AG10803 (cell line): Measurements from ENCODE around the gene ZEB1.
"Not testable (repeated sequence)": the region's sequence is repeated elsewhere in the genome, so short reads cannot be mapped to it uniquely, and the experiment has no call there.

Source experiments
- DNase-seq: peaks from one replicate; pipeline ENCODE4 v3.0.0; 2010; ENCODE audit warnings: low read depth
- H3K4me3 ChIP-seq: 2 replicates; pipeline ENCODE4 v1.5.1; 2011; ENCODE audit warnings: mild to moderate bottlenecking, low read length, control low read depth
- TF ChIP-seq, protein P1 (sequence below): conservative IDR thresholded peaks from 2 replicates; pipeline ENCODE4 v1.5.1; 2011; ENCODE audit warnings: mild to moderate bottlenecking, low read length, control low read depth, inconsistent platforms

Gene ZEB1

DNA sequence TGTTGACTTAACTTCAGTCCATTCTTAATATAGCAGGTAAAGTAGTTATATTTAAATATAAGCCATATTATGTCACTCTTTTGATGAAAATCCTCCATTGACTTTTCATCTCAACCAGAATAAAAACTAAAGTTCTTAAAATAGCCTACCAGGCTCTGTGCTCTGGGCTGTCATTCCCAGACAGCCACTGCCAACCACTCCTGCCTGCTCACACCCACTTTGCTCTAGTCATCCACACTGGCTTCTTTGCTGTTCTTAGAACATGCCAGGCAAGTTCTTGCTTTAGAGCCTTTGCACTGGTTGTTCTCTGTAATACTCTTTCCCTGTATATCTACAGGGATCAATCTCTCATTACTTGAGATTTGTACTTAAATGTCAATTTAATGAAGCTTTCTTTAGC lies 80.6 kb downstream of the ZEB1 start:
- peak; percentile 27 for DNase-seq
- H3K4me3 ChIP-seq, result no peak overlapping the region

DNA sequence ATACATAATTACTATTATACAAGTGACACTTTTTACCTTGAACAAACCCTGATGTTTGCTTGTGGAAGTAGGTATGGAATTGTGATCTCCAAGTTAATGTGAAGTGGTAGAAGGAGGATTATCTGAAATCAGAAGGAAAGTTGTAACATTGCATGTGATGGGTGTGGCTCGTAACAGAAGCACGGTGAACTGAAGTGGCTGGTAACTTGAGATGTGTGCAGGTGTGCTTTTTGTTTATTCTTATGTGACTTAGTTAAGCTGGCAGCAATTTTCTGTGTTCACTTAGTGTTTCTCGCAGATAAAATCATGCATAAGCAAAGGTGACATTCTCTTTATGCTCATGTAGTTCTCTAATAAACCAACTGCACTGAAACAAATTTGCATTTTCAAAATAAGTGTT lies 82.3 kb downstream of the ZEB1 start:
- H3K4me3 ChIP-seq, result no peak overlapping the region
- TF ChIP-seq, protein P1, sequence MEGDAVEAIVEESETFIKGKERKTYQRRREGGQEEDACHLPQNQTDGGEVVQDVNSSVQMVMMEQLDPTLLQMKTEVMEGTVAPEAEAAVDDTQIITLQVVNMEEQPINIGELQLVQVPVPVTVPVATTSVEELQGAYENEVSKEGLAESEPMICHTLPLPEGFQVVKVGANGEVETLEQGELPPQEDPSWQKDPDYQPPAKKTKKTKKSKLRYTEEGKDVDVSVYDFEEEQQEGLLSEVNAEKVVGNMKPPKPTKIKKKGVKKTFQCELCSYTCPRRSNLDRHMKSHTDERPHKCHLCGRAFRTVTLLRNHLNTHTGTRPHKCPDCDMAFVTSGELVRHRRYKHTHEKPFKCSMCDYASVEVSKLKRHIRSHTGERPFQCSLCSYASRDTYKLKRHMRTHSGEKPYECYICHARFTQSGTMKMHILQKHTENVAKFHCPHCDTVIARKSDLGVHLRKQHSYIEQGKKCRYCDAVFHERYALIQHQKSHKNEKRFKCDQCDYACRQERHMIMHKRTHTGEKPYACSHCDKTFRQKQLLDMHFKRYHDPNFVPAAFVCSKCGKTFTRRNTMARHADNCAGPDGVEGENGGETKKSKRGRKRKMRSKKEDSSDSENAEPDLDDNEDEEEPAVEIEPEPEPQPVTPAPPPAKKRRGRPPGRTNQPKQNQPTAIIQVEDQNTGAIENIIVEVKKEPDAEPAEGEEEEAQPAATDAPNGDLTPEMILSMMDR, result no peak
- DNase-seq, result no peak

More for the DNA sequence above, 80.6 kb downstream of the ZEB1 start:
- TF ChIP-seq, protein P1, result no peak

DNA sequence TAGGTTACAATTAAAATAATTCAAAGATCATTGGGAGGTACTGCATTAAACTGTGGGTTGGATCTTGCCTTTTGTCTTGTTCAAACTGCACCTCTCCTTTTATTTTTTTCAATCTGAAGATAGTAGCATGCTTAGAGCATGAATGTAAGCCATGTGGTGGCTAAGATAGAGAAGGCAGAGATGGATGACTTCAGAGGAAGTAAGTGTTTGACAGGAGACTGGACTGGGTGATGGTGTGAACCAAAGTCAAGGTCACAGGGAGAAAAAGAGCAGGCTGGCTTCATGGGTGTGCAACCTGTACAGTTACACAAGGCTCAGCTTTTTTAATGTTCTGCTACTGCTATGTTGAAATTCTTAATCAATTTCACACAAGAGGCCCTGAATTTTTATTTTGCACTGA lies 85.6 kb downstream of the ZEB1 start:
- TF ChIP-seq, protein P1, result no peak
- H3K4me3 ChIP-seq, result no peak overlapping the region
- peak; percentile 24 for DNase-seq

DNA sequence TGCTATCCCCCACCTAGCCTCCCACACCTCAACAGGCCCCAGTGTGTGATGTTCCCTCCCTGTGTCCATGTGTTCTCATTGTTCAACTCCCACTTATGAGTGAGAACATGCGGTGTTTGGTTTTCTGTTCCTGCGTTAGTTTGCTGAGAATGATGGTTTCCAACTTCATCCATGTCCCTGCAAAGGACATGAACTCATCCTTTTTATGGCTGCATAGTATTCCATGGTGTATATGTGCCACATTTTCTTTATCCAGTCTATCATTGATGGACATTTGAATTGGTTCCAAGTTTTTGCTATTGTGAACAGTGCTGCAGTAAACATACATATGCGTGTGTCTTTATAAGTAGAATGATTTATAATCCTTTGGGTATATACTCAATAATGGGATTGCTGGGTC lies 86.8 kb downstream of the ZEB1 start:
- DNase-seq, H3K4me3 ChIP-seq: not testable (repeated sequence)

DNA sequence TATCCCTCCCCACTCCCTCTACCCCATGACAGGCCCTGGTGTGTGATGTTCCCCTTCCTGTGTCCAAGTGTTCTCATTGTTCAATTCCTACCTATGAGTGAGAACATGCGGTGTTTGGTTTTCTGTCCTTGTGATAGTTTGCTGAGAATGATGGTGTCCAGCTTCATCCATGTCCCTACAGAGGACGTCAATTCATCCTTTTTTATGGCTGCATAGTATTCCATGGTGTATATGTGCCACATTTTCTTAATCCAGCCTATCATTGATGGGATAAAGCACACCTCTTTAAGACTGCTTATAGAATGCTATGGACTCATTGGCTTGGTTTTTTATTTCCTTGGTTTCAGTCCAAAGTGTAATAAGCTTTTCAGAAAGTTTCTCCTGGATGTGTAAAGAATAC lies 93.4 kb downstream of the ZEB1 start:
- not testable (repeated sequence) for H3K4me3 ChIP-seq, DNase-seq

DNA sequence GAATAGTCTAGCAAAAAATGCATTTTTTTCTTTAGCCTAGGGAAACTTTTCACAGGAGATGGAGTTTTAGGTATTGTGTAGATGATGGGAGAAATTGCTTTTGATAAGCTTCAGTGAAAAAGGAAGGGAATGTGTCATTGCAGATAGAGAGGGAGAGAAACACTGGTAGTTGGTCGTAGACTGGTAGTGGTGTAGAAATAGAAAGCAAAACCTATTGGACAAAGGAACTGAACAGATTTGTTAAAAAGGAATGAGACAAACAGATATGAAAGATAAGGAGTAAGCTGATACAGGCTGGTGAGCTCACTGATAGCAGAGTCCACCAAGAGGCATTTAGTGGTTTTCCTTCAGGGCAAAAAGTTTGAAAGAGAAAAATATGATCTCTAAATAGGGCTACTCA lies 94.3 kb downstream of the ZEB1 start:
- H3K4me3 ChIP-seq, result no peak overlapping the region
- TF ChIP-seq, protein P1, result no peak
- no peak for DNase-seq

DNA sequence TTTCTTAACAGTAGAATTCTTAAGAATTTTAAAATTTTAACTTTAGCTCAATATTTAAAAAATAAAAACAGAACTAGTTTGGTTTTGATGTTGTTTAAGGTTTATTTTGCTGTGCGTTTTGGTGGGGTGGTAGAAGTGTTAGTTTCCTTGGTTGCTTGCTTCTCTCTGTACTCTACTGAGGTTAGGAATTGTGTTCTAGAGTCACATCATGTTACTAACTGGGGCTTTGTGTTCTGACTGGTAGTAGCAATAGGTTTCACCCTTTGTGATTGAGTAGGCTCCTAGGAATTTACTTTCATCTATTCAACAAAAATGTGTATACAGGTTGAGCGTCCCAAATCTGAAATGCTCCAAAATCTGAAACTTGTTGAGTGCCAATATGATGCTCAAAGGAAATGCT lies 99.5 kb downstream of the ZEB1 start:
- TF ChIP-seq, protein P1, result no peak
- no peak for DNase-seq
- no peak overlapping the region for H3K4me3 ChIP-seq

DNA sequence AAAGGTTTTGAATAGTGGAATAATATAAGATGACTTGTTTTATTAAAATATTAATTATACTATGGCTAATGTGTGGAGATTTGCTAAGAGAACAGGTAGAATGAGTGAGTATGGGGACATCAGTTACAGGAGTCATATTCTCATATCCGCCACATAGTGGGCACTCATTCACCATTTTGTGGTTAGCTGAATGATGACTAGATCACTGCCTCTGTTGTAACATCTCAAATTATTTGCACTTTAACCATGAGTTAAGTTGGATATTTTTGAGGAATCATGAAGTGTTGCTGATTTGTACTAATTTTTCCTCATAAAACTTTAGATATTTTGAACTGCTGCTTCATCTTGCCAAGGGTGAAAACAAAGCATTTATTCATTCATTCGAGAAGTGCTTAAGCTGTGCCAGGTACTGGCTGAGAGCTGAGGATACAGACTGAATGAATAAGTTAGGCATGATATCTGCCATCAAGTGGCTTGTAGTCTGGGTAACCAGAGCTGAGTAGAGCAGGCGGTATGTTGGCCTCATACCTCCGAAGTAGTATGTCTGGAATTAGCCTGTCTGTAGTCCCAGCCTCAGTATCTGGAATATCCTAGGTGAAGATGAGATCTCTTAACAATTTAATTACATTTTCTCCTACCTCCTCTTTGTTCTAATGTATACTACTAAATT lies 100.5 kb downstream of the ZEB1 start:
- TF ChIP-seq, protein P1, result no peak
- no peak overlapping the region for H3K4me3 ChIP-seq
- DNase-seq, result peak; percentile 88
